Renal cortex interstitium (tissue), 11 donors: Measurements from ENCODE around the gene IL36B. TPM values are rescaled to one million over a fixed set of nuclear protein-coding genes. Genes with fewer than 3 reads are reported as not detected.

Experiments
- DNase-seq, 11 donors: peaks; one replicate each; pipeline ENCODE4 v3.0.0-alpha.2; 2013; ENCODE audit warnings: low read depth in 9 of 11, low spot score in 4 of 11; ENCODE audit errors: extremely low read depth in 1 of 11
- polyA plus RNA-seq, 3 donors: library from polyadenylated mRNA; unstranded; fragments of 120-200 nt; gene quantifications; one replicate each; pipeline ENCODE4 v1.2.1, GENCODE V29; 2013; ENCODE audit not compliant: insufficient read length in 3 of 3

Gene IL36B
- polyA plus RNA-seq, 3 donors = not detected

GRCh38 chr2:112980537-112980936 lies 72.1 kb downstream of the IL36B start:
- DNase-seq = no peak

GRCh38 chr2:112979731-112980130 lies 72.9 kb downstream of the IL36B start:
- DNase-seq = no peak

GRCh38 chr2:112977559-112978056 lies 75.1 kb downstream of the IL36B start, which contains the start of gene IL36G:
TSS of gene IL36G (plus strand) at chr2:112978006. CDS start at chr2:112978639, 633 bp downstream.
- DNase-seq = no peak

Other genes with a start within 250 kb of the IL36B start
- gene IL1B, start 216.1 kb downstream of the IL36B start, polyA plus RNA-seq = 1 to 10 TPM in 1 of 3 donors, under 1 TPM in 2; 0.53 to 2.9 (median 0.64) TPM
- under 1 TPM; 0.22 to 0.40 (median 0.24) TPM for gene IL37, start 141.7 kb downstream of the IL36B start, polyA plus RNA-seq
- under 1 TPM in 1 of 3 donors, not detected in 2; 0.27 TPM for gene IL36G, start 74.9 kb downstream of the IL36B start, polyA plus RNA-seq
- not detected for gene IL36A, start 47.4 kb downstream of the IL36B start, polyA plus RNA-seq
- gene IL36RN, start 6.3 kb upstream of the IL36B start, polyA plus RNA-seq = not detected
- gene IL1F10, start 15.1 kb upstream of the IL36B start, polyA plus RNA-seq = not detected
- gene IL1RN, start 74.7 kb upstream of the IL36B start, polyA plus RNA-seq = 1 to 10 TPM; 1.2 to 2.0 (median 1.7) TPM
- gene PSD4, start 121.1 kb upstream of the IL36B start, polyA plus RNA-seq = 10 to 100 TPM in 1 of 3 donors, 1 to 10 TPM in 2; 7.1 to 11.1 (median 9.4) TPM
- 100 to 1,000 TPM; 297 to 665 (median 302) TPM for gene PAX8, start 226.1 kb upstream of the IL36B start, polyA plus RNA-seq